GM19099 (cell line): ENCODE data around the gene MEGF8.

Source experiments
- POLR2A ChIP-seq: IDR thresholded peaks from 3 replicates; pipeline ENCODE4 v1.6.1; 2011; ENCODE audit warnings: low read depth; ENCODE audit not compliant: insufficient read length; ENCODE audit errors: extremely low read depth

The MEGF8 gene

GRCh38 chr19:42420055-42420544, 94.7 kb downstream of the MEGF8 start:
- TF ChIP-seq POLR2A, result no peak

- no peak for TF ChIP-seq POLR2A
These were observed 95.7 kb downstream of the MEGF8 start for GRCh38 chr19:42421101-42421500.

- TF ChIP-seq POLR2A, result no peak
These were observed 96.2 kb downstream of the MEGF8 start for GRCh38 chr19:42421591-42422031.

GRCh38 chr19:42422092-42422900, 96.9 kb downstream of the MEGF8 start:
- no peak for TF ChIP-seq POLR2A

- no peak for TF ChIP-seq POLR2A
These were observed 97.5 kb downstream of the MEGF8 start for GRCh38 chr19:42422901-42423461.

GRCh38 chr19:42423462-42424344, 98.3 kb downstream of the MEGF8 start:
- peak; percentile 45 for TF ChIP-seq POLR2A

- TF ChIP-seq POLR2A, result no peak
These were observed 98.9 kb downstream of the MEGF8 start for GRCh38 chr19:42424345-42424707.

- TF ChIP-seq POLR2A, result no peak
These were observed 99.3 kb downstream of the MEGF8 start for GRCh38 chr19:42424712-42425131.

GRCh38 chr19:42426643-42427042, 101.2 kb downstream of the MEGF8 start:
- no peak for TF ChIP-seq POLR2A

- no peak for TF ChIP-seq POLR2A
These were observed 101.9 kb downstream of the MEGF8 start, which contains the start of gene LIPE for GRCh38 chr19:42427313-42427712. Gene LIPE, minus strand, starts transcription at chr19:42427388. Its CDS starts 239 bp downstream, at chr19:42427149.
